GM19452 (cell line): ENCODE measurements around the gene ARAP1.

Experiments
- ATAC-seq: cut with Tn5 transposase; IDR thresholded peaks from one replicate; pipeline ENCODE4 v1.9.1; 2021; ENCODE audit not compliant: unreplicated experiment

The ARAP1 gene

GRCh38 chr11:72642043-72642883, 109.9 kb downstream of the ARAP1 start:
- no peak for ATAC-seq

GRCh38 chr11:72641522-72642042, 110.6 kb downstream of the ARAP1 start:
- no peak for ATAC-seq

GRCh38 chr11:72639502-72640375, 112.5 kb downstream of the ARAP1 start:
- no peak for ATAC-seq

- ATAC-seq, result no peak
These were observed 114.3 kb downstream of the ARAP1 start for GRCh38 chr11:72637926-72638325.

GRCh38 chr11:72637198-72637597, 115.0 kb downstream of the ARAP1 start:
- no peak for ATAC-seq

- ATAC-seq, result no peak
These were observed 115.8 kb downstream of the ARAP1 start for GRCh38 chr11:72636376-72636775.

- ATAC-seq, result no peak
These were observed 116.3 kb downstream of the ARAP1 start for GRCh38 chr11:72635933-72636332.

- no peak for ATAC-seq
These were observed 116.8 kb downstream of the ARAP1 start for GRCh38 chr11:72635309-72635915.
